Neural progenitor cell (in vitro differentiated cells): ENCODE measurements around the gene IRF6. TPM values are rescaled to one million over a fixed set of nuclear protein-coding genes. Genes with fewer than 3 reads are reported as not detected.

Experiments
- DNase-seq: peaks from one replicate; pipeline ENCODE4 v3.0.0-alpha.2; 2016; ENCODE audit warnings: low spot score
- H2AFZ ChIP-seq: fragments of 200-600 bp; sonication (generic); replicated peaks from 2 replicates; pipeline ENCODE4 v1.6.1; 2016; ENCODE audit warnings: antibody characterized with exemption
- H3F3A ChIP-seq: fragments of 200-600 bp; sonication (generic); 2 replicates; pipeline ENCODE4 v1.6.1; 2016; ENCODE audit warnings: antibody characterized with exemption, low read depth
- H3K27ac ChIP-seq: fragments of 200-600 bp; sonication (generic); 2 replicates; pipeline ENCODE4 v1.5.1; 2016; ENCODE audit warnings: mild to moderate bottlenecking
- H3K27me3 ChIP-seq: fragments of 200-600 bp; sonication (generic); 2 replicates; pipeline ENCODE4 v1.6.1; 2016; ENCODE audit warnings: mild to moderate bottlenecking, moderate library complexity
- H3K36me3 ChIP-seq: fragments of 200-600 bp; sonication (generic); 2 replicates; pipeline ENCODE4 v1.5.1; 2016
- H3K4me1 ChIP-seq: fragments of 200-600 bp; sonication (generic); 2 replicates; pipeline ENCODE4 v1.6.1; 2016; ENCODE audit warnings: mixed run types
- H3K4me2 ChIP-seq: fragments of 200-600 bp; sonication (generic); 2 replicates; pipeline ENCODE4 v1.6.1; 2016
- H3K4me3 ChIP-seq: fragments of 200-600 bp; sonication (generic); 2 replicates; pipeline ENCODE4 v1.5.1; 2016
- H3K79me2 ChIP-seq: fragments of 200-600 bp; sonication (generic); 2 replicates; pipeline ENCODE4 v1.6.1; 2016; ENCODE audit warnings: low read depth
- H3K9ac ChIP-seq: fragments of 200-600 bp; sonication (generic); 2 replicates; pipeline ENCODE4 v1.6.1; 2016
- H3K9me3 ChIP-seq: fragments of 200-600 bp; sonication (generic); 2 replicates; pipeline ENCODE4 v1.5.1; 2016; ENCODE audit warnings: low read depth
- H4K20me1 ChIP-seq: fragments of 200-600 bp; sonication (generic); 2 replicates; pipeline ENCODE4 v1.6.1; 2016; ENCODE audit warnings: low read depth
- H3K27ac Mint-ChIP-seq: 3 replicates; pipeline ENCODE4 v1.8.0; 2021; ENCODE audit warnings: mixed read lengths
- H3K27me3 Mint-ChIP-seq: 2 replicates; pipeline ENCODE4 v1.8.0; 2022; ENCODE audit warnings: low read depth, mild to moderate bottlenecking, inconsistent platforms, moderate library complexity, mixed read lengths; ENCODE audit not compliant: insufficient read depth
- H3K36me3 Mint-ChIP-seq: 3 replicates; pipeline ENCODE4 v1.8.0; 2021; ENCODE audit warnings: mixed read lengths
- H3K4me1 Mint-ChIP-seq: 3 replicates; pipeline ENCODE4 v1.8.0; 2021; ENCODE audit warnings: mixed read lengths
- H3K4me3 Mint-ChIP-seq: 3 replicates; pipeline ENCODE4 v1.8.0; 2021; ENCODE audit warnings: mild to moderate bottlenecking, moderate library complexity, mixed read lengths
- H3K9me3 Mint-ChIP-seq: 3 replicates; pipeline ENCODE4 v1.8.0; 2020; ENCODE audit warnings: mixed read lengths
- EZH2 ChIP-seq: fragments of 200-600 bp; sonication (generic); IDR thresholded peaks from 2 replicates; pipeline ENCODE4 v1.6.1; 2017; ENCODE audit warnings: antibody characterized with exemption, mild to moderate bottlenecking, moderate library complexity
- EZH2phosphoT487 ChIP-seq: fragments of 200-600 bp; sonication (generic); IDR thresholded peaks from 2 replicates; pipeline ENCODE4 v1.6.1; 2017; ENCODE audit warnings: antibody characterized with exemption
- total RNA-seq: library from RNA; depleted of rRNA; stranded (reverse); fragments of >200 nt; gene quantifications from 2 replicates; pipeline ENCODE4 v1.2.3, GENCODE V29; 2015; ENCODE audit warnings: low replicate concordance
- TF ChIP-seq, protein P1 (sequence below): fragments of 200-600 bp; sonication (generic); IDR thresholded peaks from 2 replicates; pipeline ENCODE4 v1.5.1; 2017; ENCODE audit warnings: antibody characterized with exemption, mild to moderate bottlenecking

IRF6 gene
- total RNA-seq, 1 donor from 2014 or later = 3.3 TPM

- no peaks in the 10 kb centered on the region for H4K20me1 ChIP-seq
- H3K27ac Mint-ChIP-seq = no peak overlapping the region
- H3K27ac ChIP-seq = no peak overlapping the region
- peaks cover 22% of the 10 kb centered on the region for H3K27me3 ChIP-seq
- no peak overlapping the region for H3K4me3 ChIP-seq
- no peaks in the 10 kb centered on the region for H3K9me3 ChIP-seq
- H2AFZ ChIP-seq = peak overlapping the region; percentile 79
- no peak overlapping the region for H3K9ac ChIP-seq
- no peaks in the 10 kb centered on the region for H3K36me3 ChIP-seq
- H3K79me2 ChIP-seq = no peaks in the 10 kb centered on the region
- peaks cover 8% of the 10 kb centered on the region for H3K27me3 Mint-ChIP-seq
- no peak overlapping the region for H3K4me3 Mint-ChIP-seq
- no peak for TF ChIP-seq EZH2
- TF ChIP-seq, protein P1, sequence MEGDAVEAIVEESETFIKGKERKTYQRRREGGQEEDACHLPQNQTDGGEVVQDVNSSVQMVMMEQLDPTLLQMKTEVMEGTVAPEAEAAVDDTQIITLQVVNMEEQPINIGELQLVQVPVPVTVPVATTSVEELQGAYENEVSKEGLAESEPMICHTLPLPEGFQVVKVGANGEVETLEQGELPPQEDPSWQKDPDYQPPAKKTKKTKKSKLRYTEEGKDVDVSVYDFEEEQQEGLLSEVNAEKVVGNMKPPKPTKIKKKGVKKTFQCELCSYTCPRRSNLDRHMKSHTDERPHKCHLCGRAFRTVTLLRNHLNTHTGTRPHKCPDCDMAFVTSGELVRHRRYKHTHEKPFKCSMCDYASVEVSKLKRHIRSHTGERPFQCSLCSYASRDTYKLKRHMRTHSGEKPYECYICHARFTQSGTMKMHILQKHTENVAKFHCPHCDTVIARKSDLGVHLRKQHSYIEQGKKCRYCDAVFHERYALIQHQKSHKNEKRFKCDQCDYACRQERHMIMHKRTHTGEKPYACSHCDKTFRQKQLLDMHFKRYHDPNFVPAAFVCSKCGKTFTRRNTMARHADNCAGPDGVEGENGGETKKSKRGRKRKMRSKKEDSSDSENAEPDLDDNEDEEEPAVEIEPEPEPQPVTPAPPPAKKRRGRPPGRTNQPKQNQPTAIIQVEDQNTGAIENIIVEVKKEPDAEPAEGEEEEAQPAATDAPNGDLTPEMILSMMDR = no peak
- no peak for TF ChIP-seq EZH2phosphoT487
- no peaks in the 10 kb centered on the region for H3K36me3 Mint-ChIP-seq
- no peak overlapping the region for H3K4me2 ChIP-seq
- no peaks in the 10 kb centered on the region for H3F3A ChIP-seq
- H3K4me1 ChIP-seq = peaks cover under 1% of the 10 kb centered on the region
- H3K9me3 Mint-ChIP-seq = no peaks in the 10 kb centered on the region
- no peak for DNase-seq
- H3K4me1 Mint-ChIP-seq = no peaks in the 10 kb centered on the region
Measured at GRCh38 chr1:209815931-209816341, 10.0 kb upstream of the IRF6 start.

DNA sequence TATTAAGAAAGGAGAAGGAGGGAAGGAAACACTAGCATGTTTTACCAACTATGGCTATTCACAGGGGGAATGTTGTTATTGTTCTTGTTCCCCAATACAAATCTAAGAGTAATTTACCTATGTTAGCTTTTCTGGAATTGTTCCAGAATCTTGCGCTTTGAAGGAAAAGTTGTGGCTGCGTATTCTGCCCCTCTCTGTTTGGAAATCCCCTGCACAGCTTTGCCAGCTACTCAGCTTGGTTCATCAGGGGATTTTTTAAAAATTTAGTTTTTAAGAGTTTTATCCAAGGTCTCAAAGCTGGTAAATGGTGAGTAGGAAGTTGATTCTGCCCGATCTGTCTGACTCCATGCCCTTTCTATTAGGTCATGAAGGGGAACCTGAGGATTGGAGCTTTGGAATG lies 9.5 kb upstream of the IRF6 start:
- no peak overlapping the region for H3K9ac ChIP-seq
- H3F3A ChIP-seq = no peaks in the 10 kb centered on the region
- H3K9me3 Mint-ChIP-seq = no peaks in the 10 kb centered on the region
- H3K27me3 ChIP-seq = peaks cover 18% of the 10 kb centered on the region
- no peak overlapping the region for H3K4me3 Mint-ChIP-seq
- no peaks in the 10 kb centered on the region for H3K36me3 ChIP-seq
- no peak overlapping the region for H3K4me2 ChIP-seq
- H3K4me1 Mint-ChIP-seq = peaks cover 4% of the 10 kb centered on the region
- TF ChIP-seq, protein P1 = no peak
- TF ChIP-seq EZH2 = no peak
- no peaks in the 10 kb centered on the region for H3K79me2 ChIP-seq
- no peaks in the 10 kb centered on the region for H3K9me3 ChIP-seq
- no peak overlapping the region for H3K27ac Mint-ChIP-seq
- H3K27me3 Mint-ChIP-seq = peaks cover 8% of the 10 kb centered on the region
- H3K4me3 ChIP-seq = no peak overlapping the region
- H3K36me3 Mint-ChIP-seq = no peaks in the 10 kb centered on the region
- no peaks in the 10 kb centered on the region for H4K20me1 ChIP-seq
- H3K4me1 ChIP-seq = peaks cover 5% of the 10 kb centered on the region
- no peak for DNase-seq
- no peak overlapping the region for H3K27ac ChIP-seq
- no peak overlapping the region for H2AFZ ChIP-seq

DNA sequence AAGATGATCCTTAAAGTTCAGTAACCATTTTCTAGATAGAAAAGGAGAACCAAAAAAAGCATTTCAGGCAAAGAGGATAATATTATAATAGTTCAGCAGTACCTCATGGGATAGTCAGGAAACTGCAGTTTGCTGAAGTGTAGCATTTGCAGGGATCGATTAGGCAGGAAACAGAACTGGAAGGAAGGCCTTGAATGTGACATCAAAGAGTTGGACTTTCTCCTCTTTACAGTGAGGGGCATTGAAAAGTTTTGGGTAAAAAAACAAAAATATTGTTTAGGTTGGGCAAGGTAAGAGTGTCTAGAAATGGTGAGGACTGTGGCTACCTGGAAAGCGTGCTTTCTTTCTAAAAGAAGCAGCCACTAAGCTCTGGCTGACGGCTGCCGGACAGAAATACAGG lies 8.0 kb upstream of the IRF6 start:
- Histone ChIP-seq H3K36me3 (no peaks in the 10 kb centered on the region), H3K4me1 (peaks cover 7% of the 10 kb centered on the region), H2AFZ (no peak overlapping the region), H3K9me3 (no peaks in the 10 kb centered on the region), H3K9ac (no peak overlapping the region), H4K20me1 (no peaks in the 10 kb centered on the region), H3K4me2 (no peak overlapping the region), H3K79me2 (no peaks in the 10 kb centered on the region), H3K27me3 (peaks cover 2% of the 10 kb centered on the region), H3K27ac (no peak overlapping the region), H3F3A (no peaks in the 10 kb centered on the region), H3K4me3 (no peak overlapping the region)
- peaks cover 8% of the 10 kb centered on the region for H3K27me3 Mint-ChIP-seq
- H3K9me3 Mint-ChIP-seq = no peaks in the 10 kb centered on the region
- no peaks in the 10 kb centered on the region for H3K36me3 Mint-ChIP-seq
- TF ChIP-seq EZH2phosphoT487 (no peak), EZH2 (no peak)
- TF ChIP-seq, protein P1 = no peak
- DNase-seq = no peak
- peaks cover 5% of the 10 kb centered on the region for H3K4me1 Mint-ChIP-seq
- H3K4me3 Mint-ChIP-seq = no peak overlapping the region
- H3K27ac Mint-ChIP-seq = no peak overlapping the region

- Mint-ChIP-seq H3K36me3 (no peaks in the 10 kb centered on the region), H3K9me3 (peaks cover 5% of the 10 kb centered on the region), H3K27ac (no peak overlapping the region), H3K27me3 (peaks cover 9% of the 10 kb centered on the region), H3K4me3 (no peak overlapping the region), H3K4me1 (peaks cover 9% of the 10 kb centered on the region)
- Histone ChIP-seq H3K4me2 (no peak overlapping the region), H3K9ac (no peak overlapping the region), H4K20me1 (no peaks in the 10 kb centered on the region), H3K4me1 (peaks cover 10% of the 10 kb centered on the region), H3K27ac (no peak overlapping the region), H3F3A (peaks cover 4% of the 10 kb centered on the region), H3K79me2 (no peaks in the 10 kb centered on the region), H3K36me3 (no peaks in the 10 kb centered on the region), H3K27me3 (peaks cover 2% of the 10 kb centered on the region), H3K4me3 (no peak overlapping the region), H2AFZ (peak overlapping the region; percentile 34), H3K9me3 (no peaks in the 10 kb centered on the region)
- TF ChIP-seq, protein P1 = no peak
- TF ChIP-seq EZH2phosphoT487 = no peak
- TF ChIP-seq EZH2 = no peak
- DNase-seq = no peak
Measured at GRCh38 chr1:209810783-209811182, 4.8 kb upstream of the IRF6 start.
